OCI-LY3 (cell line): ENCODE data around the gene SLC23A1.
A peak's percentile ranks its signal among the peaks of the same experiment; 100 is the strongest.

Experiments used
- H2AFZ ChIP-seq: fragments of 200-600, 300-600 bp; shearing (Covaris generic); 2 replicates; pipeline ENCODE4 v1.6.0; 2014; ENCODE audit warnings: antibody characterized with exemption, low read depth, low read length
- H3K27ac ChIP-seq: fragments of 200-600, 300-600 bp; sonication (generic); 2 replicates; pipeline ENCODE4 v1.5.1; 2014; ENCODE audit warnings: mild to moderate bottlenecking, low read length, moderate library complexity, mixed read lengths
- H3K27me3 ChIP-seq: fragments of 200-600, 300-600 bp; sonication (generic); 2 replicates; pipeline ENCODE4 v1.6.1; 2014; ENCODE audit warnings: low read depth, low read length, mixed read lengths
- H3K36me3 ChIP-seq: fragments of 200-600, 300-600 bp; sonication (generic); replicated peaks from 2 replicates; pipeline ENCODE3; 2014; ENCODE audit warnings: low read depth, low read length, mixed read lengths
- H3K4me1 ChIP-seq: fragments of 300-600, 200-600 bp; sonication (generic); 2 replicates; pipeline ENCODE4 v1.6.1; 2014; ENCODE audit warnings: low read length, mixed read lengths
- H3K4me2 ChIP-seq: fragments of 200-600, 300-600 bp; sonication (generic); 2 replicates; pipeline ENCODE4 v1.6.1; 2014; ENCODE audit warnings: low read length, mixed read lengths
- H3K4me3 ChIP-seq: fragments of 300-600, 200-600 bp; sonication (generic); 2 replicates; pipeline ENCODE4 v1.5.1; 2014; ENCODE audit warnings: antibody characterized with exemption, mild to moderate bottlenecking, low read length, moderate library complexity
- H3K79me2 ChIP-seq: fragments of 300-600, 200-600 bp; shearing (Covaris generic); 2 replicates; pipeline ENCODE4 v1.6.1; 2014; ENCODE audit warnings: mild to moderate bottlenecking, low read length, mixed read lengths
- H3K9ac ChIP-seq: fragments of 300-600, 200-600 bp; shearing (Covaris generic); 2 replicates; pipeline ENCODE4 v1.6.0; 2014; ENCODE audit warnings: mild to moderate bottlenecking, low read length, moderate library complexity
- H3K9me3 ChIP-seq: fragments of 200-600, 300-600 bp; shearing (Covaris generic); 2 replicates; pipeline ENCODE4 v1.6.1; 2014; ENCODE audit warnings: low read length, mixed read lengths; ENCODE audit not compliant: insufficient read depth
- H4K20me1 ChIP-seq: fragments of 200-600, 300-600 bp; sonication (generic); 2 replicates; pipeline ENCODE4 v1.6.1; 2016; ENCODE audit warnings: low read length, mixed read lengths; ENCODE audit not compliant: insufficient read depth
- CTCF ChIP-seq: fragments of 200-600, 300-600 bp; sonication (generic); IDR thresholded peaks from 2 replicates; pipeline ENCODE4 v1.5.1; 2014; ENCODE audit warnings: antibody characterized with exemption, low read length, low read depth
- EZH2phosphoT487 ChIP-seq: fragments of 200-600 bp; shearing (Covaris generic); IDR thresholded peaks from 2 replicates; pipeline ENCODE4 v1.6.1; 2018; ENCODE audit warnings: antibody characterized with exemption, mixed run types, low read depth

The SLC23A1 gene

DNA sequence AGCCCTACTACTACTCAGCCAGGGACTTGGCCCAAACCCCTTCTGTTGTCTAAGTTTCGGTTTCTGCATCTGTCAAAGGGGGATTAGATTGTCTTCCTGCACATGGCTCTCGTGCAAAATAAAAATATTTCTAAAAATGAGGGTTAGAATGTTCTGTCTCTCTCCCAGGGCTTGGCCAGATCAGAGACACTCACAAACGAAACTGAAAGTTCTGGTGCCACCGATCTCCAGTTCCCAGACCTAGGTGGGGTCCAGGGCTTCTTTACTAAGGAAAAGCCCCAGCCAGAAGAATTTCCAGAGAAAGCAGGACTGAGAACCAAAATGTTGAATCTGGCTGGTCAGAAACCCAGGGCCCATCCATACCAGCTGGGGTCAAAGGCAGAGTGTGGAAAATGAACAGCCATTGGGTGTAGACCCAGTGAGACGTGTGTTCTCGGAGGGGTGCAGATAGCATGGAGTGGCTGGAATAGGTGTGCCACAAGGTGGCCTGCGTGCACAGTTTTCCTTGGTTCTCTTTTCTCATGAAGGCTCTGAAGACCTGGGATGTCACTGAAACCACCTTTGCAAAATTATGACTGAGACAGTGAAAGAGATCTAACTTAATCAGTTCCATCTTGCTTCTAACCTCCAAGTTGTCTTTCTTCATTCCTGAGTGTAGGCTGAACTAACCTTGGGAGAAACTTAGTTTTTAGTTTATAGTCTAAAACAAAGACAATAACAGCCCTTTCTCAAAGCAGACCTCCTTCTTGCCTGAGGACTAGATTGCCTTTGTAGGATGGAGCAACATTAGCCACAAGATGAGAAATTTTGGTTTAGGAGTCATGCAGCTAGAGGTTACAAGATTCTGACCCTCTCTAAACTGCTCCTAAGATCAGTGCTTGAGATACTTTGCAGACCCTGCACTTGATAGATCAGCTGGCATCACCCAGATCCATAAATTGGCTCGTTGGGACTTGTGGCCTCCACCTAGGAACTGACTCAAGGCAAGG, 2.3 kb upstream of the SLC23A1 start:
- peak overlapping the region; percentile 81 for H3K4me2 ChIP-seq
- peak overlapping the region; percentile 60; the same call in 1 of the 2 replicates for H2AFZ ChIP-seq

GRCh38 chr5:139384591-139385051, 1.5 kb upstream of the SLC23A1 start:
- Histone ChIP-seq H3K4me1 (peaks cover 29% of the 10 kb centered on the region), H3K9ac (peak overlapping the region; percentile 38; the same call in 1 of the 2 replicates)

More for the DNA sequence above, 2.3 kb upstream of the SLC23A1 start:
- TF ChIP-seq CTCF (peak; percentile 35), EZH2phosphoT487 (no peak)
- Histone ChIP-seq H3K27ac (no peak overlapping the region), H3K4me1 (peaks cover 37% of the 10 kb centered on the region), H3K9ac (peak overlapping the region; percentile 38; the same call in 1 of the 2 replicates), H4K20me1 (no peaks in the 10 kb centered on the region), H3K9me3 (no peaks in the 10 kb centered on the region; the same call in 1 of the 2 replicates), H3K79me2 (no peaks in the 10 kb centered on the region), H3K27me3 (no peaks in the 10 kb centered on the region), H3K4me3 (peak overlapping the region; percentile 65), H3K36me3 (no peaks in the 10 kb centered on the region)

DNA sequence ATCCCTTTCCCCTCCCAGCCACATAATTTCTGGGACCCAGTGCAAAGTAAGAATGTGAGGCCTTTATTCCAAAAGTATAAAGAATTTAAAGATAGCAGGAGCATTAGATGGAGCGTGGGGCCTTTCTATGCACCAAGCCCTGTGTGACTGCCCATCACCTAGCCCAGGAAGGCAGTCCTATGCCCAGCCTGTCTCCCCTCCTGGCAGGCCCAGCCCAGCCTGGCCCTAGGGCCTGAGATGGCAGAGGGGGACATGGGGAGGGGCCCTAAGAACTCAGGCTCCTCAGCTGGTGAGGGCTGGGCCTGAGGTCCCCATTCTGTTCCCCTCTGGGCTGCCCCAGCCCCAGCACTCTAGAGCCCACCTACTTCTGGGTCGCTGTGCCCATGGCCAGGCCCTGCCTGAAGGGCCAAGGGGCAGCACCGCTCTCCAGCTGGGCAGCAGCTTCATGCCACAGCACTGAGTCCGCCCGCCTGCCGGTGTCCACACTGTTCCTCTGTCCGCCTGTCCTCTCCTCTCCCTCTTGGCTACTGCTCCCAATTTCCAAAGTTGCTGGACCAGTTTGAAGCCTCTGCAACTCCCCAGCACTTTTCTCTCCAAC, 995 bp upstream of the SLC23A1 start:
- TF ChIP-seq CTCF: no peak
- TF ChIP-seq EZH2phosphoT487: no peak
- no peaks in the 10 kb centered on the region for H4K20me1 ChIP-seq
- H3K27ac ChIP-seq: no peak overlapping the region
- peaks cover 24% of the 10 kb centered on the region for H3K4me1 ChIP-seq
- H3K9me3 ChIP-seq: no peaks in the 10 kb centered on the region
- H3K9ac ChIP-seq: peak overlapping the region; percentile 38; the same call in 1 of the 2 replicates
- H2AFZ ChIP-seq: no peak overlapping the region
- H3K36me3 ChIP-seq: no peaks in the 10 kb centered on the region
- H3K27me3 ChIP-seq: no peaks in the 10 kb centered on the region
- H3K4me2 ChIP-seq: peak overlapping the region; percentile 81
- H3K79me2 ChIP-seq: no peaks in the 10 kb centered on the region
- no peak overlapping the region for H3K4me3 ChIP-seq

More at GRCh38 chr5:139384591-139385051, 1.5 kb upstream of the SLC23A1 start:
- peak overlapping the region; percentile 81 for H3K4me2 ChIP-seq
- no peaks in the 10 kb centered on the region for H3K36me3 ChIP-seq
- no peaks in the 10 kb centered on the region for H4K20me1 ChIP-seq
- no peak for TF ChIP-seq CTCF
- no peak for TF ChIP-seq EZH2phosphoT487
- no peak overlapping the region for H3K27ac ChIP-seq
- H3K4me3 ChIP-seq: peak overlapping the region; percentile 65
- H3K79me2 ChIP-seq: no peaks in the 10 kb centered on the region
- H3K27me3 ChIP-seq: no peaks in the 10 kb centered on the region
- peak overlapping the region; percentile 60; the same call in 1 of the 2 replicates for H2AFZ ChIP-seq
- H3K9me3 ChIP-seq: no peaks in the 10 kb centered on the region; the same call in 1 of the 2 replicates

GRCh38 chr5:139382807-139383206, 290 bp downstream of the SLC23A1 start:
- Histone ChIP-seq H3K27ac (no peak overlapping the region), H3K36me3 (no peaks in the 10 kb centered on the region), H3K4me2 (no peak overlapping the region), H3K9ac (no peak overlapping the region), H2AFZ (no peak overlapping the region), H4K20me1 (no peaks in the 10 kb centered on the region), H3K4me3 (no peak overlapping the region), H3K9me3 (no peaks in the 10 kb centered on the region), H3K4me1 (peaks cover 15% of the 10 kb centered on the region), H3K79me2 (no peaks in the 10 kb centered on the region), H3K27me3 (no peaks in the 10 kb centered on the region)
- TF ChIP-seq CTCF (no peak), EZH2phosphoT487 (no peak)
